CD4-positive, alpha-beta memory T cell (primary cell): ENCODE results near the gene CAPZB. TPM values are rescaled to one million over a fixed set of nuclear protein-coding genes. Genes with fewer than 3 reads are reported as not detected.
A peak's percentile ranks its signal among the peaks of the same experiment; 100 is the strongest.

ENCODE experiments used
- CTCF ChIA-PET: fragments of 350-600 bp; sonication (Branson Sonifier 250); formaldehyde crosslinking; loops from one replicate; lab custom pipeline; 2021; ENCODE audit warnings: inconsistent platforms; ENCODE audit not compliant: partially characterized antibody; lab: Charles Lee
- POLR2A ChIA-PET: fragments of 350-600 bp; sonication (Branson Sonifier 250); formaldehyde crosslinking; loops from one replicate; lab custom pipeline; 2021; ENCODE audit not compliant: partially characterized antibody; lab: Charles Lee
- DNase-seq, 5 donors: peaks; one replicate each; pipeline versions ENCODE4 v3.0.0 to v3.0.0-alpha.2; 2020 to 2022; ENCODE audit warnings: mixed read lengths in 1 of 5
- H3K27ac ChIP-seq: one replicate; pipeline ENCODE4 v1.7.0; 2013; ENCODE audit warnings: low read depth, low read length
- H3K27me3 ChIP-seq: 2 replicates; pipeline ENCODE4 v1.7.0; 2013; ENCODE audit warnings: mild to moderate bottlenecking, low read length, moderate library complexity; ENCODE audit not compliant: insufficient read depth
- H3K36me3 ChIP-seq: 2 replicates; pipeline ENCODE4 v1.7.0; 2013; ENCODE audit warnings: mild to moderate bottlenecking, low read length, moderate library complexity; ENCODE audit not compliant: insufficient read depth
- H3K4me1 ChIP-seq: 2 replicates; pipeline ENCODE4 v1.7.0; 2013; ENCODE audit warnings: mild to moderate bottlenecking, low read length, moderate library complexity; ENCODE audit not compliant: insufficient read depth
- H3K4me3 ChIP-seq, 2 donors: one replicate each; pipeline ENCODE4 v1.7.0; 2013; ENCODE audit warnings: low read length in 2 of 2, mild to moderate bottlenecking in 1 of 2
- H3K9me3 ChIP-seq, 2 donors: one replicate each; pipeline ENCODE4 v1.7.0; 2013; ENCODE audit warnings: low read length in 2 of 2, control low read depth in 1 of 2; ENCODE audit not compliant: control insufficient read depth in 1 of 2
- H3K27ac Mint-ChIP-seq, 7 donors: one replicate each; pipeline ENCODE4 v1.8.0; 2020 to 2021; ENCODE audit warnings: mixed read lengths in 7 of 7, mild to moderate bottlenecking in 6 of 7, inconsistent platforms in 3 of 7, moderate library complexity in 3 of 7
- H3K27me3 Mint-ChIP-seq, 2 donors: one replicate each; pipeline ENCODE4 v1.8.0; 2020 to 2021; ENCODE audit warnings: mixed read lengths in 2 of 2
- H3K36me3 Mint-ChIP-seq, 2 donors: one replicate each; pipeline ENCODE4 v1.8.0; 2020 to 2021; ENCODE audit warnings: mixed read lengths in 2 of 2, inconsistent platforms in 1 of 2, mild to moderate bottlenecking in 1 of 2
- H3K4me1 Mint-ChIP-seq, 4 donors: one replicate each; pipeline ENCODE4 v1.8.0; 2020 to 2021; ENCODE audit warnings: mixed read lengths in 4 of 4, mild to moderate bottlenecking in 1 of 4
- H3K4me3 Mint-ChIP-seq, 8 donors: one replicate each; pipeline ENCODE4 v1.8.0; 2020 to 2021; ENCODE audit warnings: mixed read lengths in 8 of 8, mild to moderate bottlenecking in 7 of 8, moderate library complexity in 6 of 8, inconsistent platforms in 3 of 8
- H3K9me3 Mint-ChIP-seq, 8 donors: one replicate each; pipeline ENCODE4 v1.8.0; 2020 to 2021; ENCODE audit warnings: mixed read lengths in 8 of 8, mild to moderate bottlenecking in 5 of 8, inconsistent platforms in 3 of 8, moderate library complexity in 1 of 8
- intact Hi-C: fragments of 100-400 bp; cut with micrococcal nuclease; formaldehyde crosslinking; loops from one replicate; pipeline ENCODE4 v1.15.1; 2023
- polyA plus RNA-seq, 2 donors: library from polyadenylated mRNA; unstranded; fragments of 300-500 nt; fragmentation: Illumina TruSeq; gene quantifications; one replicate each; pipeline ENCODE4 v1.2.3, GENCODE V29; 2021
- total RNA-seq, 2 experiments: library from RNA; stranded (reverse); gene quantifications; one replicate each; pipeline ENCODE4 v1.2.3, GENCODE V29; 2021

CAPZB gene
- total and polyA plus RNA-seq, 4 experiments from 2014 or later: 244 to 602 (median 346) TPM

GRCh38 chr1:19435181-19435580 lies 50.2 kb downstream of the CAPZB start:
- H3K27me3 Mint-ChIP-seq: no peaks in the 10 kb centered on the region
- Histone ChIP-seq H3K4me3 (no peak overlapping the region), H3K9me3 (no peaks in the 10 kb centered on the region), H3K36me3 (no peaks in the 10 kb centered on the region), H3K4me1 (peaks cover 89% of the 10 kb centered on the region), H3K27me3 (no peaks in the 10 kb centered on the region), H3K27ac (no peak overlapping the region)
- peak overlapping the region in 5 of 8 donors; percentile 1 to 59 (median 49) for H3K4me3 Mint-ChIP-seq
- H3K9me3 Mint-ChIP-seq: no peaks in the 10 kb centered on the region
- peaks cover 71 to 89% (median 82%) of the 10 kb centered on the region in 4 donors for H3K4me1 Mint-ChIP-seq
- H3K27ac Mint-ChIP-seq: peak overlapping the region; percentile 18 to 82 (median 77)
- ChIA-PET POLR2A (interaction anchor here (1.0 to 2.3 kb wide), 7 partner anchors 8 to 162 kb away, joined by 3 to 8 read pairs (median 5); a partner anchor contains a TSS), CTCF (interaction anchor here (1.0 to 11.3 kb wide), 9 partner anchors 9 to 227 kb away, joined by 3 to 99 read pairs (median 4); no protein-coding TSS in a partner anchor)
- intact Hi-C loops: loop anchor here (5.0 kb wide), 2 partner anchors 52 to 217 kb away; partner anchors contain the start of gene CAPZB
- peaks cover 24 to 51% of the 10 kb centered on the region in 2 donors for H3K36me3 Mint-ChIP-seq
- DNase-seq: no peak

- H3K27me3 Mint-ChIP-seq: no peaks in the 10 kb centered on the region
- POLR2A ChIA-PET: no interaction called here
- no peaks in the 10 kb centered on the region for H3K36me3 ChIP-seq
- peaks cover 74 to 89% (median 83%) of the 10 kb centered on the region in 4 donors for H3K4me1 Mint-ChIP-seq
- H3K4me1 ChIP-seq: peaks cover 89% of the 10 kb centered on the region
- H3K4me3 ChIP-seq: no peak overlapping the region
- H3K27me3 ChIP-seq: no peaks in the 10 kb centered on the region
- no peak for DNase-seq
- CTCF ChIA-PET: interaction anchor here (0.7 to 11.3 kb wide), 5 partner anchors 8 to 149 kb away, joined by 3 to 99 read pairs (median 3); no protein-coding TSS in a partner anchor
- H3K36me3 Mint-ChIP-seq: peaks cover 18 to 45% of the 10 kb centered on the region in 2 donors
- H3K27ac ChIP-seq: no peak overlapping the region
- H3K27ac Mint-ChIP-seq: peak overlapping the region; percentile 2 to 89 (median 67)
- no peaks in the 10 kb centered on the region for H3K9me3 Mint-ChIP-seq
- peak overlapping the region in 7 of 8 donors; percentile 4 to 62 (median 30) for H3K4me3 Mint-ChIP-seq
- intact Hi-C loops: loop anchor here (5.0 kb wide), 1 partner anchor 34 kb away; no protein-coding TSS in a partner anchor
- H3K9me3 ChIP-seq: no peaks in the 10 kb centered on the region
These were observed 51.7 kb downstream of the CAPZB start for GRCh38 chr1:19433719-19433998.

- no peak overlapping the region for H3K4me3 ChIP-seq
- no peaks in the 10 kb centered on the region for H3K36me3 ChIP-seq
- intact Hi-C loops: loop anchor here (5.0 kb wide), 1 partner anchor 34 kb away; no protein-coding TSS in a partner anchor
- POLR2A ChIA-PET: no interaction called here
- H3K4me1 ChIP-seq: peaks cover 89% of the 10 kb centered on the region
- peaks cover 72 to 89% (median 82%) of the 10 kb centered on the region in 4 donors for H3K4me1 Mint-ChIP-seq
- H3K36me3 Mint-ChIP-seq: peaks cover 18 to 45% of the 10 kb centered on the region in 2 donors
- peak overlapping the region in 6 of 8 donors; percentile 27 to 78 (median 37) for H3K4me3 Mint-ChIP-seq
- H3K27me3 ChIP-seq: no peaks in the 10 kb centered on the region
- no peaks in the 10 kb centered on the region for H3K9me3 Mint-ChIP-seq
- no peak for DNase-seq
- no peak overlapping the region for H3K27ac ChIP-seq
- CTCF ChIA-PET: interaction anchor here (0.7 to 11.3 kb wide), 6 partner anchors 8 to 149 kb away, joined by 3 to 99 read pairs (median 4); no protein-coding TSS in a partner anchor
- no peaks in the 10 kb centered on the region for H3K27me3 Mint-ChIP-seq
- H3K27ac Mint-ChIP-seq: peak overlapping the region; percentile 30 to 89 (median 79)
- no peaks in the 10 kb centered on the region for H3K9me3 ChIP-seq
These were observed 52.2 kb downstream of the CAPZB start for GRCh38 chr1:19432943-19433718.

GRCh38 chr1:19430121-19431068 lies 54.9 kb downstream of the CAPZB start:
- H3K4me3 ChIP-seq: no peak overlapping the region
- Mint-ChIP-seq H3K4me3 (peak overlapping the region in 6 of 8 donors; percentile 13 to 65 (median 52)), H3K27me3 (no peaks in the 10 kb centered on the region), H3K27ac (peak overlapping the region; percentile 48 to 87 (median 79)), H3K9me3 (no peaks in the 10 kb centered on the region), H3K4me1 (peaks cover 65 to 89% (median 78%) of the 10 kb centered on the region in 4 donors), H3K36me3 (peaks cover 11 to 36% of the 10 kb centered on the region in 2 donors)
- peaks cover 89% of the 10 kb centered on the region for H3K4me1 ChIP-seq
- intact Hi-C loops: loop anchor here (5.0 kb wide), 1 partner anchor 37 kb away; no protein-coding TSS in a partner anchor
- no peaks in the 10 kb centered on the region for H3K27me3 ChIP-seq
- H3K27ac ChIP-seq: no peak overlapping the region
- H3K36me3 ChIP-seq: no peaks in the 10 kb centered on the region
- CTCF ChIA-PET: interaction anchor here (1.3 to 1.6 kb wide), 2 partner anchors 40 to 152 kb away, joined by 3 to 7 read pairs; no protein-coding TSS in a partner anchor
- no peak for DNase-seq
- POLR2A ChIA-PET: interaction anchor here (0.8 kb wide), 1 partner anchor 52 kb away, joined by 3 read pairs; no protein-coding TSS in a partner anchor
- H3K9me3 ChIP-seq: no peaks in the 10 kb centered on the region

- H3K36me3 Mint-ChIP-seq: peaks cover 11 to 35% of the 10 kb centered on the region in 2 donors
- H3K27ac Mint-ChIP-seq: peak overlapping the region; percentile 48 to 87 (median 83)
- H3K27me3 Mint-ChIP-seq: no peaks in the 10 kb centered on the region
- no peak for DNase-seq
- ChIA-PET CTCF (interaction anchor here (1.3 to 1.6 kb wide), 2 partner anchors 39 to 152 kb away, joined by 3 to 7 read pairs; no protein-coding TSS in a partner anchor), POLR2A (no interaction called here)
- no peak overlapping the region for H3K27ac ChIP-seq
- no peaks in the 10 kb centered on the region for H3K9me3 ChIP-seq
- H3K4me3 Mint-ChIP-seq: peak overlapping the region in 7 of 8 donors; percentile 13 to 65 (median 51)
- H3K9me3 Mint-ChIP-seq: no peaks in the 10 kb centered on the region
- H3K4me1 ChIP-seq: peaks cover 90% of the 10 kb centered on the region
- H3K27me3 ChIP-seq: no peaks in the 10 kb centered on the region
- H3K4me3 ChIP-seq: no peak overlapping the region
- peaks cover 67 to 89% (median 79%) of the 10 kb centered on the region in 4 donors for H3K4me1 Mint-ChIP-seq
- no peaks in the 10 kb centered on the region for H3K36me3 ChIP-seq
- intact Hi-C loops: loop anchor here (5.0 kb wide), 1 partner anchor 38 kb away; no protein-coding TSS in a partner anchor
These were observed 55.7 kb downstream of the CAPZB start for GRCh38 chr1:19429611-19430010.

GRCh38 chr1:19427087-19427781 lies 58.1 kb downstream of the CAPZB start:
- peaks cover 90% of the 10 kb centered on the region for H3K4me1 ChIP-seq
- no peaks in the 10 kb centered on the region for H3K9me3 Mint-ChIP-seq
- POLR2A ChIA-PET: no interaction called here

More at GRCh38 chr1:19427087-19427781, 58.1 kb downstream of the CAPZB start:
- H3K36me3 Mint-ChIP-seq: peaks cover 3 to 33% of the 10 kb centered on the region in 2 donors
- peak overlapping the region in 6 of 7 donors; percentile 12 to 84 (median 58) for H3K27ac Mint-ChIP-seq
- Histone ChIP-seq H3K4me3 (no peak overlapping the region), H3K9me3 (no peaks in the 10 kb centered on the region), H3K36me3 (no peaks in the 10 kb centered on the region), H3K27ac (no peak overlapping the region), H3K27me3 (no peaks in the 10 kb centered on the region)
- intact Hi-C loops: no loop called here
- peaks cover 63 to 91% (median 81%) of the 10 kb centered on the region in 4 donors for H3K4me1 Mint-ChIP-seq
- no peaks in the 10 kb centered on the region for H3K27me3 Mint-ChIP-seq
- CTCF ChIA-PET: interaction anchor here (1.2 kb wide), 1 partner anchor 155 kb away, joined by 3 read pairs; no protein-coding TSS in a partner anchor
- no peak for DNase-seq
- H3K4me3 Mint-ChIP-seq: peak overlapping the region in 3 of 8 donors; percentile 17 to 60 (median 30)
